ENCODE data around the gene SERPINB4.
"Not testable (repeated sequence)": the region's sequence is repeated elsewhere in the genome, so short reads cannot be mapped to it uniquely, and the experiment has no call there.

The SERPINB4 gene

GRCh38 chr18:63644142-63644541 lies at the start of gene SERPINB4:
SERPINB4 (minus strand) TSS chr18:63644256; CDS start chr18:63643577, 679 bp downstream.
- not testable (repeated sequence) for H3K9me3 ChIP-seq (ENCODE audit: control insufficient read depth, insufficient read depth, low read length); H3K4me1 ChIP-seq (ENCODE audit: control insufficient read depth, insufficient read depth, low read length); H3K4me3 ChIP-seq (ENCODE audit: low read depth, low read length); H3K27me3 ChIP-seq (ENCODE audit: control insufficient read depth, insufficient read depth, low read length); H3K9ac ChIP-seq (ENCODE audit: low read depth, low read length); H3K36me3 ChIP-seq (ENCODE audit: control insufficient read depth, insufficient read depth, low read length)

DNA sequence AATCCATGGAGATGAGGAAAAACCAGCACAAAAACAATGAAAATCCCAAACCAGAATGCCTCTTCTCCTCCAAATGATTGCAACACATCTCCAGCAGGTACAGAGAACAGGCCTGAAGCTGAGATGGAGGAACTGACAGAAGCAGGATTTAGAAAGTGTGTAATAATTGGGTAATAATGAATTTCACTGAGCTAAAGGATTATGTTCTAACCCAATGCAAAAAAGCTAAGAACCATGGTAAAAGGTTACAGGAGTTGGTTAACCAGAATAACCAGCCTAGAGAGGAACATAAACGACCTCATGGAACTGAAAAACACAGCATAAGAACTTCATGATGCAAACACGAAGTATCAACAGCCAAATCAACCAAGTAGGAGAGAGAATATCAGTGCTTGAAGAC lies 45.0 kb upstream of the SERPINB4 start:
- H3K9me3 ChIP-seq (ENCODE audit: control insufficient read depth, insufficient read depth, low read length) = no peaks in the 10 kb centered on the region
- H3K9ac ChIP-seq (ENCODE audit: low read depth, low read length) = no peak overlapping the region

GRCh38 chr18:63686871-63687270 lies 42.8 kb upstream of the SERPINB4 start:
- no peak overlapping the region for H3K4me3 ChIP-seq (ENCODE audit: low read depth, low read length)
- H3K36me3 ChIP-seq (ENCODE audit: control insufficient read depth, insufficient read depth, low read length) = no peaks in the 10 kb centered on the region
- H3K4me1 ChIP-seq (ENCODE audit: control insufficient read depth, insufficient read depth, low read length) = peaks cover 11% of the 10 kb centered on the region
- H3K27me3 ChIP-seq (ENCODE audit: control insufficient read depth, insufficient read depth, low read length) = no peaks in the 10 kb centered on the region
- H3K9ac ChIP-seq (ENCODE audit: low read depth, low read length) = no peak overlapping the region
- H3K9me3 ChIP-seq (ENCODE audit: control insufficient read depth, insufficient read depth, low read length) = no peaks in the 10 kb centered on the region

More for the DNA sequence above, 45.0 kb upstream of the SERPINB4 start:
- Histone ChIP-seq H3K4me3 (ENCODE audit: low read depth, low read length) (no peak overlapping the region), H3K36me3 (ENCODE audit: control insufficient read depth, insufficient read depth, low read length) (no peaks in the 10 kb centered on the region), H3K27me3 (ENCODE audit: control insufficient read depth, insufficient read depth, low read length) (no peaks in the 10 kb centered on the region), H3K4me1 (ENCODE audit: control insufficient read depth, insufficient read depth, low read length) (peaks cover 3% of the 10 kb centered on the region)

- Histone ChIP-seq H3K4me3 (ENCODE audit: low read depth, low read length) (no peak overlapping the region), H3K27me3 (ENCODE audit: control insufficient read depth, insufficient read depth, low read length) (no peaks in the 10 kb centered on the region), H3K36me3 (ENCODE audit: control insufficient read depth, insufficient read depth, low read length) (no peaks in the 10 kb centered on the region), H3K9ac (ENCODE audit: low read depth, low read length) (no peak overlapping the region), H3K4me1 (ENCODE audit: control insufficient read depth, insufficient read depth, low read length) (peaks cover 11% of the 10 kb centered on the region), H3K9me3 (ENCODE audit: control insufficient read depth, insufficient read depth, low read length) (no peaks in the 10 kb centered on the region)
Observed at GRCh38 chr18:63684718-63685117, 40.7 kb upstream of the SERPINB4 start.

- Histone ChIP-seq H3K27me3 (ENCODE audit: control insufficient read depth, insufficient read depth, low read length) (no peaks in the 10 kb centered on the region), H3K36me3 (ENCODE audit: control insufficient read depth, insufficient read depth, low read length) (no peaks in the 10 kb centered on the region), H3K4me1 (ENCODE audit: control insufficient read depth, insufficient read depth, low read length) (peaks cover 11% of the 10 kb centered on the region), H3K9ac (ENCODE audit: low read depth, low read length) (no peak overlapping the region), H3K4me3 (ENCODE audit: low read depth, low read length) (no peak overlapping the region), H3K9me3 (ENCODE audit: control insufficient read depth, insufficient read depth, low read length) (no peaks in the 10 kb centered on the region)
Observed at GRCh38 chr18:63683890-63684289, 39.8 kb upstream of the SERPINB4 start.

DNA sequence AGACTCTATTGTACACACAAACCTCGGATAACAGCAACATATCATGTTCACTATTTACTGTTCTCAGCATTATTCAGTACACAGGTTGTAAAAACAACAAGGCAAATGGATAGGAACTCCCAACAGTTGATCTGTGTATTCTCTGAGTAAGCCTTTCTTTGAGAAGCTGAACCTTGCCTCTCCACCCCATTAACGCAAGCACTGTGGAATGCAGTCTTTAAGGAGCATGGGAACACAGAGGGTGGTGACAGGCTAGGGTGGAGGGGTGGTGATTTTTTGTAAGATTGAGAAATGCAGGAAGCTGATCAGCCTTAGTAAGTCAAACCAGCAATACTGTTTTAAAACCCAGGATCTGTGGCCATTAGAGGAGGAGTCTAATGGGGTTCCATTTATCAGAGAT lies 39.1 kb upstream of the SERPINB4 start:
- Histone ChIP-seq H3K27me3 (ENCODE audit: control insufficient read depth, insufficient read depth, low read length) (no peaks in the 10 kb centered on the region), H3K4me1 (ENCODE audit: control insufficient read depth, insufficient read depth, low read length) (peaks cover 11% of the 10 kb centered on the region), H3K36me3 (ENCODE audit: control insufficient read depth, insufficient read depth, low read length) (no peaks in the 10 kb centered on the region), H3K9me3 (ENCODE audit: control insufficient read depth, insufficient read depth, low read length) (no peaks in the 10 kb centered on the region), H3K4me3 (ENCODE audit: low read depth, low read length) (no peak overlapping the region), H3K9ac (ENCODE audit: low read depth, low read length) (no peak overlapping the region)

DNA sequence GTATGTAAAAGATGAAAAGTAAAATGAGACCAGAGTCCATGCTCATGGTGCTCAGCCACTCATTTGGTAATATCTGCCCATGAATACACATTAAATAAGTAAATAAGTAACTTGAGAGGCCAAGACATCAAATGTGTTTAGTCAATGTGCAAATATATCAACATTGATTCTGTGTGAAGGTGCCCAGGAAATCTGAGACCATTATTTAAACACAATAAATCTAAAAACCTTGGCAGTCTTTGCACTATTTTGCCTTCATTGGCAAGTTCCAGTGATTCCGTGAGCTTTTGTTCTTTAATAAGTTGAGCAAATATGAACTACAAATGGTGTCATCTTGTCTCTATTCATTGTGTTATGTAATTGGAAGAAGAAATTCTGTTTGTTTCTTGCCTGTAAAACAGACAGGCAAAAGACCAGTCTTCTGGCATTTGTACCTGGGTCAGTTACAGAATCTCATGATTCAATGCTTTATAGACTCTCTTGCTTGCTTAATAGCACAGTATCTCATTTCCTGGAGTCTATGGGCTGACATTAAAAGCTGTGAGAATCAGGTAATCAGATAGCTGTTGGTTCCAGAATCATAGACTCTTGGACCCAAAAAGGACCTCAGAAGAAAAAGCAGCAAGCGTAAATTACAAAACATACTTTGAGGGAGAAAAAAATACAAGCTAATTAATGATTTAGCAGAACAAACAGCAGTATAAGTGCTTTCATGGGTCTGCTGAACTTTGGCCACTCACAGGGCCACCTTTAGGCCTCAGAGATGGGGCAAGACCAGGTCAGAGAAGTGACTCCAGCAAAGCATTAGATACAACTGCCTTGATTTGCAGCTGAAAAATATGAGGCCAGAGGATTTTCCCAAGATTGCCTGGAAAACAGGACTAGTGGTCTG lies 37.6 kb upstream of the SERPINB4 start:
- Histone ChIP-seq H3K4me1 (ENCODE audit: control insufficient read depth, insufficient read depth, low read length) (peaks cover 11% of the 10 kb centered on the region), H3K27me3 (ENCODE audit: control insufficient read depth, insufficient read depth, low read length) (no peaks in the 10 kb centered on the region), H3K36me3 (ENCODE audit: control insufficient read depth, insufficient read depth, low read length) (no peaks in the 10 kb centered on the region), H3K9me3 (ENCODE audit: control insufficient read depth, insufficient read depth, low read length) (no peaks in the 10 kb centered on the region), H3K4me3 (ENCODE audit: low read depth, low read length) (no peak overlapping the region), H3K9ac (ENCODE audit: low read depth, low read length) (no peak overlapping the region)

- Histone ChIP-seq H3K27me3 (ENCODE audit: control insufficient read depth, insufficient read depth, low read length) (no peaks in the 10 kb centered on the region), H3K4me3 (ENCODE audit: low read depth, low read length) (no peak overlapping the region), H3K36me3 (ENCODE audit: control insufficient read depth, insufficient read depth, low read length) (no peaks in the 10 kb centered on the region), H3K9ac (ENCODE audit: low read depth, low read length) (no peak overlapping the region), H3K4me1 (ENCODE audit: control insufficient read depth, insufficient read depth, low read length) (peaks cover 11% of the 10 kb centered on the region), H3K9me3 (ENCODE audit: control insufficient read depth, insufficient read depth, low read length) (no peaks in the 10 kb centered on the region)
Observed at GRCh38 chr18:63679820-63680606, 36.0 kb upstream of the SERPINB4 start.

DNA sequence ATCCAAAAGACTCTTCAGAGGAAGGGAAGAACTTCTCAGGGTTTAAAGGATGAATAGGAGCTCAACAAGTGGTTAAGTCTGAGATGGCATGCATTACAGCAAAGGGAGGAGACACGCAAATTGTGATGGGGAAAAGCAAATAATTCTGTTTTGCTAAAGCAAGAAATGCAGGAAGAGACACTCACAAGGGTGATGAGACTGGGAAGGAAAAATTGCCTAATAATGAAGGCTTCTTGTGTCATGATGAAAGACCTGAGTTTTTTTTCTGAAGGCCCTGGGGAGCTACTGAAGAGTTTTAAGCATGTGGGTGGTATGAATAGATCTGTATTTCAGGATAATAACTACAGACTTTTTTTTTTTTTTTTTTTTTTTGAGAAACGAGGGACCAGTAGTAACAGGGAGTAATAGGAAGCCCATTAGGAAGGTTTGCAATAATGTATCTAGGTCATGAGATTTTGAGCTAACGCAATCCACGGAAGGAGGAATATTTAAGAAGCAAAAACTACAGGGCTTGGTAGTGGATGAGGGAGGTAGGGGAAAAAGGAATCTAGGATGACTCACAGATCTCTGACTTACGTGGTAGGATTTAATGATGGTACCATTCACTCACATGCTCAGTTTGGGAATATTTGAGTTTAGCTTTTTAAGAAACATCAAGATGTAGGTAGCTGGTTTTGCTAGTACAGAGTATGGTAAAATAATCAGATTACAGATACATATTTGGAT lies 33.6 kb upstream of the SERPINB4 start:
- Histone ChIP-seq H3K4me3 (ENCODE audit: low read depth, low read length) (no peak overlapping the region), H3K27me3 (ENCODE audit: control insufficient read depth, insufficient read depth, low read length) (no peaks in the 10 kb centered on the region), H3K4me1 (ENCODE audit: control insufficient read depth, insufficient read depth, low read length) (no peaks in the 10 kb centered on the region), H3K36me3 (ENCODE audit: control insufficient read depth, insufficient read depth, low read length) (no peaks in the 10 kb centered on the region), H3K9ac (ENCODE audit: low read depth, low read length) (no peak overlapping the region), H3K9me3 (ENCODE audit: control insufficient read depth, insufficient read depth, low read length) (no peaks in the 10 kb centered on the region)

- H3K36me3 ChIP-seq (ENCODE audit: control insufficient read depth, insufficient read depth, low read length) = no peaks in the 10 kb centered on the region
- no peak overlapping the region for H3K4me3 ChIP-seq (ENCODE audit: low read depth, low read length)
- H3K9ac ChIP-seq (ENCODE audit: low read depth, low read length) = no peak overlapping the region
- no peaks in the 10 kb centered on the region for H3K9me3 ChIP-seq (ENCODE audit: control insufficient read depth, insufficient read depth, low read length)
- no peaks in the 10 kb centered on the region for H3K27me3 ChIP-seq (ENCODE audit: control insufficient read depth, insufficient read depth, low read length)
- H3K4me1 ChIP-seq (ENCODE audit: control insufficient read depth, insufficient read depth, low read length) = no peaks in the 10 kb centered on the region
Observed at GRCh38 chr18:63676526-63677323, 32.7 kb upstream of the SERPINB4 start.

DNA sequence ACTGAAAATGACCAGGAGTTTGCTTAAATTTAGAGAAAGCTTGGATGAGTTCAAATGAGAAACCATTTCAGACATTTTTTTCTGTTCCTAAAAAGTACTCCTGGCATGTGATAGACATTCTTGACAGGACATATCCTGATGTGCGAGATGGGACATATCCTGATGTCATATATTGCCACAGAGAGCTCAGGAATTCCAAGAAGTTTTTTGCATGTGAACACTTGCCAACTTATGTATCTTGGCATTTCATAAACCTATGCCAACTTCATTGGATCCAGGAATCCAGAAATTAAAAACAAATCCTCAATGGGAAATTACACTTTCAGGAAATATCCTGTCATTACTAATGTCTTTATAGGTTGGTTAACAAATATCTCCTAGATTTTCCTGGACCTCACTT lies 20.5 kb upstream of the SERPINB4 start:
- no peak overlapping the region for H3K4me3 ChIP-seq (ENCODE audit: low read depth, low read length)
- H3K27me3 ChIP-seq (ENCODE audit: control insufficient read depth, insufficient read depth, low read length) = no peaks in the 10 kb centered on the region
- H3K4me1 ChIP-seq (ENCODE audit: control insufficient read depth, insufficient read depth, low read length) = no peaks in the 10 kb centered on the region
- H3K36me3 ChIP-seq (ENCODE audit: control insufficient read depth, insufficient read depth, low read length) = no peaks in the 10 kb centered on the region
- H3K9me3 ChIP-seq (ENCODE audit: control insufficient read depth, insufficient read depth, low read length) = no peaks in the 10 kb centered on the region
- H3K9ac ChIP-seq (ENCODE audit: low read depth, low read length) = no peak overlapping the region
